ENCODE data around the gene SLC22A6. TPM values are rescaled to one million over a fixed set of nuclear protein-coding genes. Genes with fewer than 3 reads are reported as not detected.

SLC22A6 gene, protein sequence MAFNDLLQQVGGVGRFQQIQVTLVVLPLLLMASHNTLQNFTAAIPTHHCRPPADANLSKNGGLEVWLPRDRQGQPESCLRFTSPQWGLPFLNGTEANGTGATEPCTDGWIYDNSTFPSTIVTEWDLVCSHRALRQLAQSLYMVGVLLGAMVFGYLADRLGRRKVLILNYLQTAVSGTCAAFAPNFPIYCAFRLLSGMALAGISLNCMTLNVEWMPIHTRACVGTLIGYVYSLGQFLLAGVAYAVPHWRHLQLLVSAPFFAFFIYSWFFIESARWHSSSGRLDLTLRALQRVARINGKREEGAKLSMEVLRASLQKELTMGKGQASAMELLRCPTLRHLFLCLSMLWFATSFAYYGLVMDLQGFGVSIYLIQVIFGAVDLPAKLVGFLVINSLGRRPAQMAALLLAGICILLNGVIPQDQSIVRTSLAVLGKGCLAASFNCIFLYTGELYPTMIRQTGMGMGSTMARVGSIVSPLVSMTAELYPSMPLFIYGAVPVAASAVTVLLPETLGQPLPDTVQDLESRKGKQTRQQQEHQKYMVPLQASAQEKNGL
- not detected for total RNA-seq
- long read RNA-seq, donor 1, result 0 reads
- long read RNA-seq, donor 2, result 0 reads

DNA sequence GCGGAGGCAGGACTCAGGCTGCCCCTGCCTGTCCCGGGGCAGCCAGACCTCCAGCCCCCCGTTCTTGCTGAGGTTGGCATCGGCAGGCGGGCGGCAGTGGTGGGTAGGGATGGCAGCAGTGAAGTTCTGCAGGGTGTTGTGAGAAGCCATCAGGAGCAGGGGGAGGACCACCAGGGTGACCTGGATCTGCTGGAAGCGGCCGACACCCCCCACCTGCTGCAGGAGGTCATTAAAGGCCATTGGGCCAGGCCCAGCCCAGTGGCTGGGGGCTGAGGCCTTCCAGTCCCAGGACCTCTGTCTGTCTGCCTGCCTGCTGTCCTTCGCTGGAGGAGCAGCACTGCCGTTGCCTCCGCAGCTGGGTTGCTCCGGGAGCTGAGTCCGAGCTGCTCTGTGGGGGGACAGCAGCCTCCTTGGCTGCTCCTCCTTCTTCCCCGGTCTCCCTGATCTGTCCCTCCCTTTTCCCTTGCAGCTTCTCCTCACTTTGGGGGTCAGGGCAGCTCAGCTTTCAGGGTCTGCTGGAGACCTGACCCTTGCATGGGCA, at the start of gene SLC22A6:
Gene SLC22A6, minus strand, starts transcription at position 517 of the 541 bp plus-strand sequence. Its CDS starts 277 bp downstream, at position 240.
- Histone ChIP-seq H3K9me3 (no peaks in the 10 kb centered on the region), H3K4me1 (ENCODE audit: low read depth) (no peaks in the 10 kb centered on the region), H3K4me3 (no peak within 1 kb of the TSS), H3K36me3 (ENCODE audit: low read depth) (no peaks in the 10 kb centered on the region)
- TF ChIP-seq, protein P1, sequence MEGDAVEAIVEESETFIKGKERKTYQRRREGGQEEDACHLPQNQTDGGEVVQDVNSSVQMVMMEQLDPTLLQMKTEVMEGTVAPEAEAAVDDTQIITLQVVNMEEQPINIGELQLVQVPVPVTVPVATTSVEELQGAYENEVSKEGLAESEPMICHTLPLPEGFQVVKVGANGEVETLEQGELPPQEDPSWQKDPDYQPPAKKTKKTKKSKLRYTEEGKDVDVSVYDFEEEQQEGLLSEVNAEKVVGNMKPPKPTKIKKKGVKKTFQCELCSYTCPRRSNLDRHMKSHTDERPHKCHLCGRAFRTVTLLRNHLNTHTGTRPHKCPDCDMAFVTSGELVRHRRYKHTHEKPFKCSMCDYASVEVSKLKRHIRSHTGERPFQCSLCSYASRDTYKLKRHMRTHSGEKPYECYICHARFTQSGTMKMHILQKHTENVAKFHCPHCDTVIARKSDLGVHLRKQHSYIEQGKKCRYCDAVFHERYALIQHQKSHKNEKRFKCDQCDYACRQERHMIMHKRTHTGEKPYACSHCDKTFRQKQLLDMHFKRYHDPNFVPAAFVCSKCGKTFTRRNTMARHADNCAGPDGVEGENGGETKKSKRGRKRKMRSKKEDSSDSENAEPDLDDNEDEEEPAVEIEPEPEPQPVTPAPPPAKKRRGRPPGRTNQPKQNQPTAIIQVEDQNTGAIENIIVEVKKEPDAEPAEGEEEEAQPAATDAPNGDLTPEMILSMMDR (IDR thresholded peaks at IDR 0.05), result no peak
- no peak for ATAC-seq
- intact Hi-C loops (cut with DNase I, micrococcal nuclease), result no loop called here
- no peak for DNase-seq

DNA sequence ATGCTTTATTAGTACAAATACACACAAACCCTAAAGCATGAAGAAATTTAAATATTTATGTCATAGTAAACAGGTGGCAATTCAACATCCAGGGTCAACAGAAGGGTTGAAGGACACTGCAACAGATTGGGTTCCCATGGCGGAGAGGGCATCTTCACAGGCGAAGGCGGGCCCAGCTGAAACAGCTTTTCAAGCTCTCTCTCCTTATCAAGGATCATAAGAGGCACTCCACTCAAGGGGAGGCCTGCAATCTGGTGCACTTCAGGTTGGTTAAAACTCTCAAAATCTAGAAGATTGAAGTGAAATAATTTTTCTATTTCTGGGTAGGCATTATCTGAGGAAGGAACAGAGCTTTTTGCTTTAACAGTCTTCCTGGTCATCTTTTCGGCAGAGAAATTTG, 47.7 kb upstream of the SLC22A6 start:
- no peaks in the 10 kb centered on the region for H3K4me1 ChIP-seq (ENCODE audit: low read depth)
- ATAC-seq (no peak), DNase-seq (no peak)
- no peaks in the 10 kb centered on the region for H3K9me3 ChIP-seq
- H3K36me3 ChIP-seq (ENCODE audit: low read depth), result no peaks in the 10 kb centered on the region
- TF ChIP-seq, protein P1 (IDR thresholded peaks at IDR 0.05), result no peak
- H3K4me3 ChIP-seq, result no peak overlapping the region
- intact Hi-C loops (cut with DNase I, micrococcal nuclease), result loop anchor here in 1 of 2 donors (10.0 kb wide), 1 partner anchor 182 kb away; no protein-coding TSS in a partner anchor

DNA sequence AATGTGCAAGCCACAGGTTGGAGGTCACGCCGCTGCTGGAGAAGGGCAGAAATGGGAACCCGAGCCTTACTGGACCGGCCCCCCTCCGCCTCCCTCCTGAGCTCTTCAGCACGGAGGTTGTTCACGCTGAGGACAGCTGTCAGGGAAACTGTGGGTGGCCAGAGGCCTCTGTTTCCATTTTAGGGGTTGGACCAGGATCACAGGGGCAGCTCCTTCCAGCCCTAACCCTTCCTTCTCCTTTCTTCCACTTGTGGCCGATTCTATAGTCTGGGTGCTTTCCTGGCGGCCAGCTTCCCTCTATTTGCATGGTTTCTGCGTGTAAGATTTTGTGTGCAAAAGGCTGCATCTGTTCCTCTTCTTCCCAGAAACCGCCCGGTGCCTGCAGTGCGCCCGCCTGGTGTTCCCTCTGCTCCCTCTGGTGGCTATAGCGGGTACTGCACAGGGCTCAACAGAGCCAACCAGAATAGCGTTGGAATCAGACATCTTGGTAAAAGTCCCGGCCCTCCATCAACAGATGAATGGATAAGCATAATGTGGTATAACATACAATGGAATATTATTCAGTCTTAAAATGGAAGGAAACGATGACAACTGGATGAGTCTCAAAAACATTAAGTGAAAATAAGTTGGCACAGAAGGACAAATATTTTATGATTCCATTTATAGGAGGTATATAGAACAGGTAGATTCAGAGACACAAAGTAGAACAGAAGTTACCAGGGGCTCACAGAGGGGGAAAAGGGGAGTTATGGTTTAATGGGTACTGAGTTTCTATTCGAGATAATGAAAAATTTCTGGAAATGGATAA, 39.3 kb upstream of the SLC22A6 start:
- TF ChIP-seq, protein P1 (IDR thresholded peaks at IDR 0.05), result peak; percentile 100
- ATAC-seq (peak; percentile 97), DNase-seq (peak; percentile 75 to 96 (median 89))
- Histone ChIP-seq H3K9me3 (no peaks in the 10 kb centered on the region), H3K36me3 (ENCODE audit: low read depth) (no peaks in the 10 kb centered on the region), H3K4me3 (no peak overlapping the region), H3K4me1 (ENCODE audit: low read depth) (no peaks in the 10 kb centered on the region)
- intact Hi-C loops (cut with DNase I, micrococcal nuclease), result loop anchor here (2.0 kb wide), 1 partner anchor 117 kb away; no protein-coding TSS in a partner anchor

DNA sequence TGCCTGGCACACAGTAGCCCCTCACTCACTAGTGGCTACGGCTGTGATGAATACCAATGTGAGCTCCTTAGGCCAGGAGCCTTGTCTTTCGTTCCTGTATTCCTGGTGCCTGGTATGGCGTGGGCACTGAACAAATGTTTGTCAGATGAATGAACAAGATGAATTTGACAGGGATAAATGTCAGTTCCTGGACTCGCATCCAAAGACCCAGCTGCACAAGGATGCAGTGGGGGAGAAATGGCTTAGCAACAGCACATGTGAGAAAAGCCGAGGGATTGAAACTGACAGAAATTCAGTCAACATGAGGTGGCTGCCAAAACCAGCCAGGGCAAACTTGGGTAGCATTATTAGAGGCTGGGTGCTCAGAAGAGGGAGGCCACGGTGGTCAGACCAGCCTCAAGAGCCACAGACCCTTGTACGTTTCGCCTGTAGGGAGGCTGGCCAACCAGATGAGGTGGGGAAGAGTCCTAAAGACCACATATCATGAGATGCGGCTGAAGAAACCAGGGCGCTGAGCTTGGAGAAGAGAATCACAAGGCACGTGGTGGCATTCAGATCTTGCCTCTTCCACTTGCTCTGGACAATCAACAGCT, 38.6 kb upstream of the SLC22A6 start:
- Histone ChIP-seq H3K36me3 (ENCODE audit: low read depth) (no peaks in the 10 kb centered on the region), H3K9me3 (no peaks in the 10 kb centered on the region), H3K4me3 (no peak overlapping the region), H3K4me1 (ENCODE audit: low read depth) (no peaks in the 10 kb centered on the region)
- ATAC-seq (no peak), DNase-seq (no peak)
- TF ChIP-seq, protein P1 (IDR thresholded peaks at IDR 0.05), result no peak
- intact Hi-C loops (cut with DNase I, micrococcal nuclease), result no loop called here

DNA sequence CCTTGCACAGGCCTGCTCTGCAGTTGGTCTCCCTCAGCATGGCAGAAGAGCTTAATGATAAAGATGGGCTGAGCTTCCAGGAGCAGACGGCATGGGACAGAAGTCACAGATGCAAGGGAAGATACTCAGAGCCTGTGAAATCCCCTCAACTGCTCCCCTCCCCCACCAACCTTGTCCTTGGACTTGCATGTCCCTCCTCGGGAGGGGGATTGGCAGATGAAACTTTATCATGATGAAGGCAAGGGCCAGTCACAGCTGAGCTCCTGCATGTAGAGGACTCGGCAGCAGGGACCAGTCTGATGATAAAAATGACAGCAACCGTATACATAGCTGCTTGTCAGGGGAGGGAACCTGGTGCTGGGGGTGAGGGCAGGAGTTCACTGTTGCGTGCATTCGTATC, 37.7 kb upstream of the SLC22A6 start:
- intact Hi-C loops (cut with DNase I, micrococcal nuclease), result no loop called here
- TF ChIP-seq, protein P1 (IDR thresholded peaks at IDR 0.05), result no peak
- DNase-seq, result no peak
- no peak for ATAC-seq
- H3K9me3 ChIP-seq, result no peaks in the 10 kb centered on the region
- no peak overlapping the region for H3K4me3 ChIP-seq
- no peaks in the 10 kb centered on the region for H3K36me3 ChIP-seq (ENCODE audit: low read depth)
- H3K4me1 ChIP-seq (ENCODE audit: low read depth), result no peaks in the 10 kb centered on the region

Data from mucosa of descending colon (tissue), 3 donors.